Posterior vena cava (tissue), 2 donors: Measurements from ENCODE around the gene ATP9A. TPM values are rescaled to one million over a fixed set of nuclear protein-coding genes. Genes with fewer than 3 reads are reported as not detected.

Experiments
- DNase-seq: peaks from one replicate; pipeline ENCODE4 v3.0.0-alpha.2; 2020; ENCODE audit warnings: low spot score
- intact Hi-C, 2 donors: fragments of 100-400 bp; cut with DNase I; formaldehyde crosslinking; loops; one replicate each; pipeline versions ENCODE4 v1.14.1 to v1.14.2; 2022 to 2023
- total RNA-seq, 2 donors: library from RNA; stranded (reverse); fragmentation: NEBNext Ultra II Directional; extraction: Animal tissue kit (Norgen Biotek cat#: 25700); gene quantifications; one replicate each; pipeline ENCODE4 v1.2.1, GENCODE V29; 2021
- donor health status: DM: yes; HTN: yes; CAD: no.
- donor health status: DM: yes; HTN: yes; CAD: no.

Gene ATP9A
- total RNA-seq, 2 donors from 2014 or later: 36.6 to 61.2 TPM

- DNase-seq: peak; percentile 96
- intact Hi-C loops: loop anchor here in 1 of 2 donors (10.0 kb wide), 1 partner anchor 118 kb away; no protein-coding TSS in a partner anchor
Observed at GRCh38 chr20:51562332-51563173, 205.6 kb downstream of the ATP9A start.

DNA sequence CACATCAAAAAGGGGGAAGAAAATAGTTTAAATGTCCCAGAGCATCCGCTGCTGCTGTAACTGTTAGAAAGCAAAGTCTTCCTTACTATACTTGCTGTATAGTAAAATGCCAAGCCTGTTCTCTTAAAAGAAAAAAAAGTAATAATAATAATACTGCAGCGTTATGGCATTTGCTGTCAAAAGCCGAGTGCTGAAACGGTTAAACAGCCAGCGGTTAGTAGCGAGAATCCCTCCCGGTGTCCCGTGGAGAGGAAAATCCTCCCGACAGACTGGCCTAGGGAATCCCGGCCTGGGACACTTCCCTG, 206.2 kb downstream of the ATP9A start:
- DNase-seq: no peak
- intact Hi-C loops: loop anchor here in 1 of 2 donors (10.0 kb wide), 1 partner anchor 117 kb away; no protein-coding TSS in a partner anchor

GRCh38 chr20:51560550-51561307, 207.5 kb downstream of the ATP9A start:
- DNase-seq: no peak
- intact Hi-C loops: loop anchor here in 1 of 2 donors (10.0 kb wide), 1 partner anchor 116 kb away; no protein-coding TSS in a partner anchor

GRCh38 chr20:51560042-51560441, 208.1 kb downstream of the ATP9A start:
- intact Hi-C loops: loop anchor here in 1 of 2 donors (10.0 kb wide), 1 partner anchor 115 kb away; no protein-coding TSS in a partner anchor
- no peak for DNase-seq

DNA sequence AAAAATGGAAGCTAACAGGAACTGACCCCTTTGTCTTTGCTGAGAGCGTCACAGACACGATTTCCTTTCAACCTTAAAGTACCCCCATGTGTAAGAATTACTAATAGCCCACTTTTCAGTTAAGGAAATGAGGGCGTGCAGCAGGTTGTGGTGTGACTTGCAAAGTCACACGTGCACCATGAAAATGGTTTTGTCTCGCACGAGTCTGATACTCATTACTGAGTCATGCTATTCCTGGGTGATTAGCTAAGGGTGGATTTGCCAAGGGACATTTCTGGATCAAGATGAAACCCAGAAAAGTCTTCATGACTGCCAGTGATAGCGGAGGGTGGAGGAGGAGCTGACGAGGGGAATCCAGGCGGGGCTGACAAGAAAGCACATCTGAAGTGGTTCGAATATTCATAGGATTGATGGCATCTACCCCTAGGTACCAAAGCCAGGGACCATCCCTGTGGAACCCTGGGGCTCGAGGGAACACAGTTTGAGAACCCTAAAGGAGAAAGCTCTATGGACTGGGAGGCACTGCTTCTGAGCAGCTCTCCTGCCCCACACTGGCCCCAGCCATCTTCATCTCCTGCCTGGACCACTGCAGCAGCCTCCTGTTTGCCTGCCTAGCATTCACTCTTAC, 213.5 kb downstream of the ATP9A start:
- no peak for DNase-seq
- intact Hi-C loops: loop anchor here in 1 of 2 donors (10.0 kb wide), 1 partner anchor 100 kb away; no protein-coding TSS in a partner anchor

- no peak for DNase-seq
- intact Hi-C loops: loop anchor here in 1 of 2 donors (10.0 kb wide), 1 partner anchor 99 kb away; no protein-coding TSS in a partner anchor
Observed at GRCh38 chr20:51553897-51554486, 214.2 kb downstream of the ATP9A start.

DNA sequence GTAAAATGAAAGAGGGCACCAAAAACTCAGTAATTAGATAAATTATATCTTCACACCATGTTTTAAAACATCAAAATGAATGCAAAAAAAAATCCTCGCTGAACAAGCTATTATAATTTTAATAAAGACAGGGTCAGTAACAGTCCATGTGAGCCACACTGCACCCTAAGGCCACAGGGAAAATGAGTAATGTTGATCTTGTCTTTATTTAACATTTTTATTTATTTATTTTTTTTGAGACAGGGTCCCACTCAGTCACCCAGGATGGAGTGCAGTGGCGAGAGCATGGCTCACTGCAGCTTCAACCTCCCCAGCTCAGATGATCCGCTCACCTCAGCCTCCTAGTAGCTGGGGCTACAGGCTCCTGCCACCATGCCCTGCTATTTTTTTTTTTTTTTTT, 217.0 kb downstream of the ATP9A start:
- intact Hi-C loops: loop anchor here in 1 of 2 donors (10.0 kb wide), 1 partner anchor 96 kb away; no protein-coding TSS in a partner anchor
- DNase-seq: no peak

DNA sequence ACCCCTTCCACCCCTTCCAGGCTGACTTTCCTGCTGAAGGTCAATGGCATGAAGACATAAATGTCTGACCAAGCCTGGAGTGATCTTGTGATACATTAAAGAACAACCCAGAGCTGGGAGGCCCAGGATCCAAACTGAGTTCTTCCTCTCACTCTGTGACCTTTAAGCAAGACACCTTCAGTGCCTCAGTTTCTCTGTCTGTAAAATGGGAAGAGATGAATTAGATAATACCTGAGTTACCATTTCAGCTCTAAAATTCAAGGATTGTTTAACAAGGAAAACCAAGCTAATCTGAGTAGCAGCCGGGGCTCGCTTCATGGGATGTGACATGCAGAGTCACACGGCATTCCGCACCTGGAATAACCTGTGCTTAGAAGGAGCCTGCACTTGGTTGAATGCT, 218.7 kb downstream of the ATP9A start:
- DNase-seq: no peak
- intact Hi-C loops: loop anchor here in 1 of 2 donors (1.0 kb wide), 1 partner anchor 18 kb away; no protein-coding TSS in a partner anchor

DNA sequence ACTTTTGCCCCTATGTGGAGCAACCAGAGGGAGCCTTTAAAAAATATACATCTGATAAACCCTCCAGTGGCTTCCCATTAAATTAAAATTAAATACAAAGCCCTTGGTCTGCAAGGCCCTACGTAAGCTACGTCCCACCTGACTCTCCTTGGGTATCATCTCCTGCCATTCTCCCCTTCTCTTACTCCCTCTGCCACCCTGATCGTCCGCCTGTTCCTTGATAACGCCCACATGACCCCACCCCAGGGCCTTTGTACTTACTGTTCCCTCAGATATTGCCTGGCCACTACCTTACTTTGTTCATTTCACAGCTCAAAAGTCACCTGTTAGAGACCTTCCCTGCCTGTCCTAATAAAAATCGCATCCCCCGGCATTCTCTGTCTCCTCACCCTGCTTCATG, 220.2 kb downstream of the ATP9A start:
- no peak for DNase-seq
- intact Hi-C loops: no loop called here

Other genes starting within 250 kb of the ATP9A start
- 10 to 100 TPM in 1 of 2 donors, 1 to 10 TPM in 1; 4.4 to 11.8 TPM for gene NFATC2, start 225.7 kb downstream of the ATP9A start, total RNA-seq
- gene SALL4, start 34.1 kb upstream of the ATP9A start, total RNA-seq: under 1 TPM in 1 of 2 donors, not detected in 1; 0.19 TPM